NB4 (cell line): ENCODE results near the gene ENTPD2.

ENCODE experiments used
- CTCF ChIP-seq: IDR thresholded peaks from one replicate; pipeline ENCODE4 v1.5.1; 2012; ENCODE audit warnings: low read depth, low read length
- POLR2A ChIP-seq: IDR thresholded peaks from 2 replicates; pipeline ENCODE4 v1.6.1; 2011; ENCODE audit warnings: mild to moderate bottlenecking; ENCODE audit not compliant: insufficient read length; ENCODE audit errors: extremely low read depth
- TF ChIP-seq, protein P1 (sequence below): IDR thresholded peaks from 2 replicates; pipeline ENCODE4 v1.6.1; 2011; ENCODE audit warnings: low read depth, low read length

DNA sequence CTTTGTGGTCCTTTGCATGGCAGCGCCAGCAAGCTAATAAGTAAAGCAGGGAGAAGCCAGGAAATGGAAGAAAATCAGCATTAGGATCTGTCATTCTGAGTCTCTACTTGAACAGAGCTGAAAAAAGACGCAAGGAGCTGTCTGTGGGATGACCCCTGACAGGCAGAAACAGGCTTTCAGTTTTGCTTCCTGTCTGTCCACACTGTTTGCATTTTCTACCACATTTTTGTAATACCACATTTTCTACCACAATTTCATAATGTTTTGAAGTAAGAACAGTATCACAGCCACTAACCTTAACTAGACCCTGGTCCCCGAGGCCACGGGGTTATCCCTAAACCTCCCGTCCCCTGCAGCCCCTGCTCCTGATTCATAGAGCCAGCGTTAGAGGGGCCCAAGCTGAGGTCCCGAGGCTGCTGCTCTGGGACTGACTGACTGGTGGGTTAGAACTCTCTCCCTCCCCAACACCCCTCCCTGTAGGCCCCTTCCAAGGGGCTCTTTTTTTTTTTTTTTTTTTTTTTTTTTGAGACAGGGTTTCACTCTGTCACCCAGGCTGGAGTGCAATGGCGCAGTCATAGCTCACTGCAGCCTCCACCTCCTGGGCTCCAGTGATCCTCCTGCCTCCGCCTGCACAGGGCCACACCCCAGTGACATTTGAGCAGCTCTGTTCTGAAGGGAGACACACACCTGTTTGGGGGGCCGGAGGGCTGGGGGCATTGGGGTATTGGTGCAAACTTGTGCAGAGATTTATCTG lies 53.5 kb downstream of the ENTPD2 start:
- no peak for TF ChIP-seq POLR2A
- no peak for TF ChIP-seq CTCF
- TF ChIP-seq, protein P1, sequence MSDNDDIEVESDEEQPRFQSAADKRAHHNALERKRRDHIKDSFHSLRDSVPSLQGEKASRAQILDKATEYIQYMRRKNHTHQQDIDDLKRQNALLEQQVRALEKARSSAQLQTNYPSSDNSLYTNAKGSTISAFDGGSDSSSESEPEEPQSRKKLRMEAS = peak; percentile 63
